K562 (cell line): Measurements from ENCODE around the gene TFF3. TPM values are rescaled to one million over a fixed set of nuclear protein-coding genes. Genes with fewer than 3 reads are reported as not detected.

Source experiments
- ATAC-seq: fragments of 200-7000 bp; cut with Tn5 transposase; 3 replicates; pipeline ENCODE4 v1.9.1; 2020; ENCODE audit warnings: moderate library complexity
- BruUV-seq: library from RNA; stranded (reverse); fragments of 400-500 nt; replicated peaks from 2 replicates; lab custom pipeline; 2021; lab: Mats Ljungman, UMichigan
- CTCF ChIA-PET: fragments of 300-600 bp; formaldehyde crosslinking; extraction: SDS; loops from one replicate; lab custom pipeline; 2021; ENCODE audit warnings: low intra/inter-chr PET ratio; lab: Yijun Ruan, JAX
- POLR2A ChIA-PET: fragments of 300-600, 350-650 bp; sonication (Branson Sonifier 250); formaldehyde crosslinking; extraction: SDS; loops from one replicate; lab custom pipeline; 2021; ENCODE audit warnings: antibody characterized with exemption, inconsistent platforms; lab: Yijun Ruan, JAX
- DNase-seq, 4 experiments: peaks; one replicate each; pipeline versions ENCODE4 v3.0.0 to v3.0.0-alpha.2; 2011 to 2018; ENCODE audit warnings: low spot score in 3 of 4, mixed read lengths in 3 of 4; ENCODE audit errors: extremely low read depth in 1 of 4
- FAIRE-seq: peaks from 2 replicates; lab custom pipeline; 2011; peaks lifted over from hg19 to GRCh38; lab: Jason Lieb, UNC
- H2AFZ ChIP-seq: 2 replicates; pipeline ENCODE4 v1.6.0; 2011; ENCODE audit warnings: low read depth, low read length, control low read depth, inconsistent platforms
- H3K27ac ChIP-seq: fragments of 200-600 bp; 3 replicates; pipeline ENCODE4 v1.8.0; 2011; ENCODE audit warnings: low read depth, mild to moderate bottlenecking, control low read depth, inconsistent platforms, low read length, moderate library complexity, mixed read lengths; ENCODE audit errors: extremely low read depth
- H3K27me3 ChIP-seq, 2 experiments: fragments of 300-600 bp in 1 of 2; 2 replicates in 1 of 2; 3 replicates in 1 of 2; pipeline versions ENCODE4 v1.6.0 to v1.8.0; 2011; ENCODE audit warnings: inconsistent platforms in 2 of 2, low read length in 2 of 2, mild to moderate bottlenecking in 1 of 2, mixed read lengths in 1 of 2, moderate library complexity in 1 of 2; ENCODE audit not compliant: control insufficient read depth in 2 of 2, insufficient read depth in 2 of 2
- H3K36me3 ChIP-seq: fragments of 300-600 bp; 3 replicates; pipeline ENCODE4 v1.8.0; 2011; ENCODE audit warnings: mild to moderate bottlenecking, low read length, inconsistent platforms; ENCODE audit not compliant: control insufficient read depth, insufficient read depth
- H3K4me1 ChIP-seq, 2 experiments: fragments of 200-600 bp in 1 of 2; replicated peaks in 1 of 2; 2 replicates in 1 of 2; 3 replicates in 1 of 2; pipeline versions ENCODE4 v1.5.1 to v1.8.0; 2011; ENCODE audit warnings: inconsistent platforms in 2 of 2, low read length in 2 of 2, mild to moderate bottlenecking in 1 of 2, mixed read lengths in 1 of 2, moderate library complexity in 1 of 2; ENCODE audit not compliant: control insufficient read depth in 2 of 2, insufficient read depth in 2 of 2
- H3K4me2 ChIP-seq: 2 replicates; pipeline ENCODE4 v1.6.1; 2011; ENCODE audit warnings: low read length, control low read depth, inconsistent platforms, mixed read lengths; ENCODE audit not compliant: insufficient read depth
- H3K4me3 ChIP-seq: fragments of 200-600 bp; sonication (generic), shearing (Covaris generic); 2 replicates; pipeline ENCODE4 v1.5.1; 2016; ENCODE audit warnings: control low read depth, inconsistent platforms
- H3K79me2 ChIP-seq: fragments of 200-600 bp; 3 replicates; pipeline ENCODE4 v1.8.0; 2011; ENCODE audit warnings: low read length, inconsistent platforms; ENCODE audit not compliant: control insufficient read depth, insufficient read depth
- H3K9ac ChIP-seq, 2 experiments: 2 replicates each; pipeline versions ENCODE4 v1.6.0 to v1.6.1; 2011; ENCODE audit warnings: low read depth in 2 of 2, low read length in 2 of 2, control low read depth in 1 of 2, inconsistent platforms in 1 of 2, mild to moderate bottlenecking in 1 of 2, mixed read lengths in 1 of 2; ENCODE audit not compliant: insufficient read depth in 1 of 2
- H3K9me1 ChIP-seq: one replicate; pipeline ENCODE4 v1.6.0; 2011; ENCODE audit warnings: inconsistent platforms, mild to moderate bottlenecking, low read length, moderate library complexity; ENCODE audit not compliant: control insufficient read depth, insufficient read depth
- H3K9me3 ChIP-seq: replicated peaks from 2 replicates; pipeline ENCODE4 v1.5.1; 2011; ENCODE audit warnings: low read depth, low read length, inconsistent platforms; ENCODE audit not compliant: control insufficient read depth, insufficient read depth
- H4K20me1 ChIP-seq: replicated peaks from 2 replicates; pipeline ENCODE4 v1.6.1; 2011; ENCODE audit warnings: low read length, inconsistent platforms, mixed read lengths; ENCODE audit not compliant: control insufficient read depth, insufficient read depth
- GABPB2 ChIP-seq: fragments of 250-450 bp; sonication (Bioruptor Pico); conservative IDR thresholded peaks from 2 replicates; pipeline ENCODE4 v1.5.1; 2021; ENCODE audit warnings: mild to moderate bottlenecking
- KAT8 ChIP-seq: fragments of 450-650 bp; IDR thresholded peaks from 2 replicates; pipeline ENCODE4 v1.6.1; 2016; ENCODE audit warnings: low read depth, mild to moderate bottlenecking
- MBD1 ChIP-seq: fragments of 250-450 bp; sonication (Bioruptor Pico); IDR thresholded peaks from 2 replicates; pipeline ENCODE4 v1.8.0; 2022; ENCODE audit warnings: inconsistent platforms
- ZBTB49 ChIP-seq: sonication (generic); formaldehyde crosslinking; IDR thresholded peaks from 2 replicates; pipeline ENCODE4 v1.8.0; 2022; ENCODE audit warnings: missing genetic modification reagents, mild to moderate bottlenecking, borderline replicate concordance
- ZBTB7A ChIP-seq: IDR thresholded peaks from 2 replicates; pipeline ENCODE4 v1.6.1; 2011; ENCODE audit warnings: low read depth, mild to moderate bottlenecking, low read length, moderate library complexity, borderline replicate concordance; ENCODE audit not compliant: control insufficient read depth
- ZNF140 ChIP-seq: fragments of 250-450 bp; sonication (Bioruptor Pico); IDR thresholded peaks from 2 replicates; pipeline ENCODE4 v1.8.0; 2021; ENCODE audit warnings: moderate library complexity, mild to moderate bottlenecking, inconsistent platforms
- ZNF780A ChIP-seq: fragments of 250-450 bp; sonication (Bioruptor Pico); IDR thresholded peaks from 2 replicates; pipeline ENCODE4 v1.5.0; 2021; ENCODE audit warnings: mild to moderate bottlenecking
- WGBS: fragments of 100-300 bp; shearing (Covaris generic); methylation state at CpG from one replicate; pipeline ENCODE4 v1.1.6; 2016; ENCODE audit warnings: low coverage, mixed read lengths; ENCODE audit not compliant: insufficient coverage; ENCODE audit errors: missing lambda C conversion rate; 5-methylcytosine and 5-hydroxymethylcytosine counted together
- in situ Hi-C: fragments of 300-500 bp; cut with MboI; formaldehyde crosslinking; loops from 4 replicates; pipeline ENCODE4 v1.15.0; 2018; ENCODE audit warnings: inconsistent platforms, mixed read lengths
- intact Hi-C: fragments of 100-400 bp; cut with micrococcal nuclease; formaldehyde crosslinking; loops from 2 replicates; pipeline ENCODE4 v1.14.2; 2022
- polyA plus RNA-seq, 8 experiments: library from polyadenylated mRNA; depleted of rRNA in 4 of 8; stranded (reverse) in 5 of 8; unstranded in 3 of 8; fragments of >200 nt; fragmentation: Nextera tagmentation in 2 of 8; fragmentation: Illumina TruSeq in 1 of 8; extraction: Ambion mirVana in 2 of 8; extraction: Trizol in 1 of 8; gene quantifications; 2 replicates each; pipeline versions ENCODE4 v1.2.1 to v1.2.3, GENCODE V29; 2011 to 2014; ENCODE audit warnings: inconsistent platforms in 1 of 8, missing spikeins in 1 of 8
- total RNA-seq, 7 experiments: library from RNA; depleted of rRNA in 6 of 7; stranded (reverse); fragments of >200 nt in 6 of 7; fragmentation: Illumina TruSeq in 2 of 7; extraction: Trizol in 2 of 7; gene quantifications; 2 replicates each; pipeline versions ENCODE4 v1.2.1 to v1.2.3, GENCODE V29; 2011 to 2021; ENCODE audit warnings: low replicate concordance in 1 of 7
- TF ChIP-seq, protein P1 (sequence below), 2 experiments: fragments of 450-650 bp; conservative IDR thresholded peaks; 2 replicates each; pipeline ENCODE4 v1.6.1; 2017; ENCODE audit warnings: mild to moderate bottlenecking in 2 of 2, moderate library complexity in 2 of 2

Gene TFF3
- total and polyA plus RNA-seq, 9 of the 15 experiments (the other 6 are each of a cell fraction or from before 2014, with no cell fraction given), result 0.78 TPM; not detected in 8

DNA sequence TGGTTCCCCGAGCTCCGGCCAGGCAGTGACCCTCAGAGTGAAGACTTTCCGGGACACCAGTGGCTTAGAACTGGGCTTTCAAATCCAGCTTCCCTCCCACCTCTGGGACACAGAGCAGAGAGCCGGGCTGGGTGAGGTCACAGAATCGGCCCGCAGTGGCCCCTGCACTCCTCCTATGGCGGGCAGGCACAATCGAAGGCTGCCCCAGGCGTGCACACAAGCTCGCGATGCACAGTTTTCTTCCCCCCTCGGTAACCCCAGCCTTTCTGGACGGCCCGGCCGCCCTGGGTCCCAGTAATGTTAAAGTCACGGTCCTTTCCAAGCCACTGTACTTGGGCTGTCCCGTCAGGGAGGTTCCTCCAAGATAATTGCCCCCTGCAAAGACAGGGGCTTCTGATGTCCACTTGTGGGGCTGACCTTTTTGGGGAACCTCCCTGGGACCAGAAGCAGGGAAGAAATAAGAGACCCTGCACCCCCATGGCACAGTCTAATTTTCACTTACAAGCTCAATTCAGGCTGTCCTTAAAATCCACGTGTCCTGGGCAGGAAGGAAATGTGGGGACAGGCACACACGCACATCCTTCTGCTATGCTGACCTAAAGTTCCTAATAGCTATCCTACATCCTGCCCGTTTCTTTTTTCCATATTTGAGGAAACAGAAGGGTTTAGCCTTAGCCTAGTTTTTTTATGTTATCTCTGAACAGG lies 13.7 kb downstream of the TFF3 start:
- POLR2A ChIA-PET, result interaction anchor here (0.6 kb wide), 1 partner anchor 549 kb away, joined by 3 read pairs; no protein-coding TSS in a partner anchor
- in situ Hi-C loops, result no loop called here
- no peak for ATAC-seq
- CTCF ChIA-PET, result no interaction called here
- DNase-seq, result no peak
- no peak for TF ChIP-seq MBD1 (CRISPR knock-in tag)
- TF ChIP-seq ZBTB49 (CRISPR knock-in tag), result no peak
- no peak for TF ChIP-seq ZNF780A (CRISPR knock-in tag)
- TF ChIP-seq, protein P1, sequence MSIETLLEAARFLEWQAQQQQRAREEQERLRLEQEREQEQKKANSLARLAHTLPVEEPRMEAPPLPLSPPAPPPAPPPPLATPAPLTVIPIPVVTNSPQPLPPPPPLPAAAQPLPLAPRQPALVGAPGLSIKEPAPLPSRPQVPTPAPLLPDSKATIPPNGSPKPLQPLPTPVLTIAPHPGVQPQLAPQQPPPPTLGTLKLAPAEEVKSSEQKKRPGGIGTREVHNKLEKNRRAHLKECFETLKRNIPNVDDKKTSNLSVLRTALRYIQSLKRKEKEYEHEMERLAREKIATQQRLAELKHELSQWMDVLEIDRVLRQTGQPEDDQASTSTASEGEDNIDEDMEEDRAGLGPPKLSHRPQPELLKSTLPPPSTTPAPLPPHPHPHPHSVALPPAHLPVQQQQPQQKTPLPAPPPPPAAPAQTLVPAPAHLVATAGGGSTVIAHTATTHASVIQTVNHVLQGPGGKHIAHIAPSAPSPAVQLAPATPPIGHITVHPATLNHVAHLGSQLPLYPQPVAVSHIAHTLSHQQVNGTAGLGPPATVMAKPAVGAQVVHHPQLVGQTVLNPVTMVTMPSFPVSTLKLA (conservative IDR thresholded peaks at IDR 0.05), result no peak
- TF ChIP-seq GABPB2 (CRISPR knock-in tag), result no peak
- no peak for TF ChIP-seq ZBTB7A
- no peak for TF ChIP-seq KAT8
- TF ChIP-seq ZNF140 (CRISPR knock-in tag), result no peak
- TF ChIP-seq, all 486 proteins: peak for 0
- H3K36me3 ChIP-seq, result no peaks in the 10 kb centered on the region
- no TSS peak for BruUV-seq
- no peak overlapping the region for H3K27ac ChIP-seq
- peaks cover 0 to 7% of the 10 kb centered on the region in 2 experiments; a peak in 1 of 5 replicates for H3K4me1 ChIP-seq
- H3K9ac ChIP-seq, result no peak overlapping the region
- peaks cover 57 to 77% of the 10 kb centered on the region in 2 experiments for H3K27me3 ChIP-seq
- peaks cover 3% of the 10 kb centered on the region for H3K9me1 ChIP-seq
- under 1% methylated on average over 20 of the region's 20 CpGs for WGBS
- no peaks in the 10 kb centered on the region for H3K9me3 ChIP-seq
- no peak for FAIRE-seq
- no peaks in the 10 kb centered on the region for H3K79me2 ChIP-seq
- H3K4me3 ChIP-seq, result no peak overlapping the region
- no peak overlapping the region for H2AFZ ChIP-seq
- intact Hi-C loops, result no loop called here
- peaks cover 12% of the 10 kb centered on the region; the same call in 1 of the 2 replicates for H4K20me1 ChIP-seq
- no peak overlapping the region for H3K4me2 ChIP-seq
